GM13977 (cell line): ENCODE data around the gene BMI1.

Experiments
- DNase-seq: peaks from one replicate; pipeline ENCODE4 v3.0.0; 2012; ENCODE audit warnings: low spot score
- CTCF ChIP-seq: IDR thresholded peaks from 2 replicates; pipeline ENCODE4 v1.5.1; 2012; ENCODE audit warnings: mild to moderate bottlenecking, control low read depth; ENCODE audit not compliant: insufficient read depth; ENCODE audit errors: extremely low read depth, missing control alignments
- in situ Hi-C: fragments of 300-500 bp; cut with MboI; formaldehyde crosslinking; loops from one replicate; pipeline ENCODE4 v1.12.0; 2022; ENCODE audit warnings: low sequenced_read_pairs, low pct_unique_long_range_greater_than_20kb, mixed read lengths, inconsistent platforms; ENCODE audit not compliant: unreplicated experiment

The BMI1 gene

GRCh38 chr10:22365644-22366434 lies 44.9 kb downstream of the BMI1 start:
- in situ Hi-C loops = no loop called here
- TF ChIP-seq CTCF = no peak
- DNase-seq = no peak

GRCh38 chr10:22366435-22366703 lies 45.5 kb downstream of the BMI1 start:
- DNase-seq = no peak
- no peak for TF ChIP-seq CTCF
- in situ Hi-C loops = no loop called here

GRCh38 chr10:22366771-22367170 lies 45.9 kb downstream of the BMI1 start:
- no peak for DNase-seq
- no peak for TF ChIP-seq CTCF
- in situ Hi-C loops = no loop called here

GRCh38 chr10:22367471-22367870 lies 46.6 kb downstream of the BMI1 start:
- no peak for TF ChIP-seq CTCF
- in situ Hi-C loops = no loop called here
- DNase-seq = no peak

GRCh38 chr10:22368402-22368801 lies 47.5 kb downstream of the BMI1 start:
- DNase-seq = no peak
- in situ Hi-C loops = no loop called here
- TF ChIP-seq CTCF = no peak

- DNase-seq = no peak
- in situ Hi-C loops = no loop called here
Measured at GRCh38 chr10:22368981-22369380, 48.1 kb downstream of the BMI1 start.

More at GRCh38 chr10:22368981-22369380, 48.1 kb downstream of the BMI1 start:
- no peak for TF ChIP-seq CTCF
